Neural cell (in vitro differentiated cells): ENCODE measurements around the gene ACSM6. TPM values are rescaled to one million over a fixed set of nuclear protein-coding genes. Genes with fewer than 3 reads are reported as not detected.

Source experiments
- H2AFZ ChIP-seq: fragments of 200-600, 300-800 bp; sonication (generic), shearing (Covaris generic); 2 replicates; pipeline ENCODE4 v1.6.0; 2014; ENCODE audit warnings: low read depth, mild to moderate bottlenecking, antibody characterized with exemption, low read length, moderate library complexity
- H3F3A ChIP-seq: fragments of 200-600 bp; shearing (Covaris generic); 2 replicates; pipeline ENCODE4 v1.6.1; 2016; ENCODE audit warnings: mild to moderate bottlenecking, moderate library complexity, mixed read lengths, antibody characterized with exemption, low read length; ENCODE audit not compliant: insufficient read depth, poor library complexity, severe bottlenecking
- H3K27ac ChIP-seq: fragments of 200-600, 300-800 bp; sonication (generic), shearing (Covaris generic); 2 replicates; pipeline ENCODE4 v1.5.1; 2014; ENCODE audit warnings: mild to moderate bottlenecking, low read length, moderate library complexity
- H3K27me3 ChIP-seq: fragments of 300-800, 200-600 bp; sonication (generic), shearing (Covaris generic); 2 replicates; pipeline ENCODE4 v1.6.0; 2014; ENCODE audit warnings: mild to moderate bottlenecking, low read depth, low read length, moderate library complexity; ENCODE audit not compliant: insufficient read depth
- H3K36me3 ChIP-seq: fragments of 300-800, 200-600 bp; sonication (generic), shearing (Covaris generic); 2 replicates; pipeline ENCODE4 v1.5.1; 2014; ENCODE audit warnings: mild to moderate bottlenecking, antibody characterized with exemption, low read length, moderate library complexity; ENCODE audit not compliant: insufficient read depth
- H3K4me2 ChIP-seq: fragments of 300-800, 200-600 bp; sonication (generic), shearing (Covaris generic); 2 replicates; pipeline ENCODE4 v1.6.0; 2014; ENCODE audit warnings: mild to moderate bottlenecking, low read length
- H3K4me3 ChIP-seq: fragments of 300-800, 200-600 bp; sonication (generic), shearing (Covaris generic); 2 replicates; pipeline ENCODE4 v1.5.1; 2014; ENCODE audit warnings: mild to moderate bottlenecking, low read length, moderate library complexity
- H3K79me2 ChIP-seq: fragments of 200-600 bp; shearing (Covaris generic); replicated peaks from 2 replicates; pipeline ENCODE4 v1.6.0; 2014; ENCODE audit warnings: mild to moderate bottlenecking, low read length, moderate library complexity; ENCODE audit not compliant: insufficient read depth
- H3K9ac ChIP-seq: fragments of 300-800, 200-600 bp; sonication (generic), shearing (Covaris generic); 2 replicates; pipeline ENCODE4 v1.6.1; 2016; ENCODE audit warnings: mild to moderate bottlenecking, low read length, mixed read lengths
- H3K9me2 ChIP-seq: fragments of 200-600 bp; shearing (Covaris generic); 2 replicates; pipeline ENCODE4 v1.6.1; 2016; ENCODE audit warnings: mild to moderate bottlenecking, low read length, mixed read lengths; ENCODE audit not compliant: insufficient read depth
- H3K9me3 ChIP-seq: fragments of 200-600, 300-800 bp; sonication (generic), shearing (Covaris generic); 2 replicates; pipeline ENCODE4 v1.6.1; 2016; ENCODE audit warnings: mild to moderate bottlenecking, mixed run types, low read length, moderate library complexity, mixed read lengths
- H4K20me1 ChIP-seq: fragments of 200-600 bp; shearing (Covaris generic); 2 replicates; pipeline ENCODE4 v1.6.1; 2016; ENCODE audit warnings: mild to moderate bottlenecking, mixed run types; ENCODE audit not compliant: insufficient read depth
- CTCF ChIP-seq: fragments of 450-650 bp; IDR thresholded peaks from 2 replicates; pipeline ENCODE4 v1.5.1; 2014; ENCODE audit warnings: antibody characterized with exemption, mild to moderate bottlenecking, moderate library complexity; ENCODE audit not compliant: poor library complexity, severe bottlenecking
- EP300 ChIP-seq: fragments of 450-650 bp; conservative IDR thresholded peaks from 2 replicates; pipeline ENCODE4 v1.6.1; 2014; ENCODE audit warnings: antibody characterized with exemption, mild to moderate bottlenecking, moderate library complexity; ENCODE audit not compliant: poor library complexity, severe bottlenecking
- EZH2 ChIP-seq: fragments of 200-600, 300-800 bp; shearing (Covaris generic), sonication (generic); IDR thresholded peaks from 2 replicates; pipeline ENCODE4 v1.6.1; 2014; ENCODE audit warnings: antibody characterized with exemption, low read length, borderline replicate concordance, mild to moderate bottlenecking; ENCODE audit not compliant: insufficient read depth, poor library complexity, severe bottlenecking
- MXI1 ChIP-seq: fragments of 450-650 bp; conservative IDR thresholded peaks from 2 replicates; pipeline ENCODE4 v1.6.1; 2014; ENCODE audit warnings: antibody characterized with exemption, mild to moderate bottlenecking; ENCODE audit not compliant: poor library complexity, severe bottlenecking
- POLR2AphosphoS5 ChIP-seq: IDR thresholded peaks from 2 replicates; pipeline ENCODE4 v1.6.1; 2012
- RAD21 ChIP-seq: fragments of 450-650 bp; conservative IDR thresholded peaks from 2 replicates; pipeline ENCODE4 v1.6.1; 2014; ENCODE audit warnings: antibody characterized with exemption, mild to moderate bottlenecking, moderate library complexity
- REST ChIP-seq: IDR thresholded peaks from 2 replicates; pipeline ENCODE4 v1.6.1; 2012; ENCODE audit warnings: borderline replicate concordance
- SMC3 ChIP-seq: fragments of 450-650 bp; conservative IDR thresholded peaks from 2 replicates; pipeline ENCODE4 v1.6.1; 2014; ENCODE audit warnings: antibody characterized with exemption, mild to moderate bottlenecking, moderate library complexity; ENCODE audit not compliant: poor library complexity
- TAF1 ChIP-seq: IDR thresholded peaks from 2 replicates; pipeline ENCODE4 v1.6.1; 2012; ENCODE audit warnings: low read depth
- polyA plus RNA-seq: library from polyadenylated mRNA; depleted of rRNA; stranded (reverse); fragments of >200 nt; gene quantifications from 2 replicates; pipeline ENCODE4 v1.2.3, GENCODE V29; 2014

The ACSM6 gene
- polyA plus RNA-seq, 1 donor from 2014 or later, result not detected

- H3K27ac ChIP-seq, result no peak overlapping the region
- H4K20me1 ChIP-seq, result no peaks in the 10 kb centered on the region
- no peak overlapping the region for H3K4me2 ChIP-seq
- TF ChIP-seq SMC3, result no peak
- no peak for TF ChIP-seq EP300
- TF ChIP-seq MXI1, result no peak
- no peak for TF ChIP-seq CTCF
- no peak for TF ChIP-seq EZH2
- no peak for TF ChIP-seq TAF1
- TF ChIP-seq RAD21, result no peak
- no peak for TF ChIP-seq POLR2AphosphoS5
- TF ChIP-seq REST, result no peak
- no peak overlapping the region for H2AFZ ChIP-seq
- H3K9me3 ChIP-seq, result no peaks in the 10 kb centered on the region
- no peak overlapping the region for H3K9ac ChIP-seq
- no peak overlapping the region for H3K4me3 ChIP-seq
- no peaks in the 10 kb centered on the region for H3F3A ChIP-seq
- H3K9me2 ChIP-seq, result no peaks in the 10 kb centered on the region
- H3K79me2 ChIP-seq, result no peaks in the 10 kb centered on the region
- H3K27me3 ChIP-seq, result no peaks in the 10 kb centered on the region
- H3K36me3 ChIP-seq, result no peaks in the 10 kb centered on the region
Observed at GRCh38 chr10:95247881-95248583, 54.0 kb downstream of the ACSM6 start.

GRCh38 chr10:95248989-95249388 lies 55.0 kb downstream of the ACSM6 start:
- H3K4me3 ChIP-seq, result no peak overlapping the region
- H3K79me2 ChIP-seq, result no peaks in the 10 kb centered on the region
- no peak overlapping the region for H3K27ac ChIP-seq
- no peaks in the 10 kb centered on the region for H3K36me3 ChIP-seq
- H4K20me1 ChIP-seq, result no peaks in the 10 kb centered on the region
- H3K27me3 ChIP-seq, result no peaks in the 10 kb centered on the region
- H3K9ac ChIP-seq, result no peak overlapping the region
- no peak for TF ChIP-seq TAF1
- TF ChIP-seq MXI1, result no peak
- TF ChIP-seq RAD21, result no peak
- TF ChIP-seq REST, result no peak
- no peak for TF ChIP-seq EZH2
- no peak for TF ChIP-seq CTCF
- TF ChIP-seq SMC3, result no peak
- H3K9me3 ChIP-seq, result no peaks in the 10 kb centered on the region
- no peaks in the 10 kb centered on the region for H3K9me2 ChIP-seq
- H3K4me2 ChIP-seq, result no peak overlapping the region
- no peak overlapping the region for H2AFZ ChIP-seq
- H3F3A ChIP-seq, result no peaks in the 10 kb centered on the region
